ENCODE results near the gene HOXA9.

DNA sequence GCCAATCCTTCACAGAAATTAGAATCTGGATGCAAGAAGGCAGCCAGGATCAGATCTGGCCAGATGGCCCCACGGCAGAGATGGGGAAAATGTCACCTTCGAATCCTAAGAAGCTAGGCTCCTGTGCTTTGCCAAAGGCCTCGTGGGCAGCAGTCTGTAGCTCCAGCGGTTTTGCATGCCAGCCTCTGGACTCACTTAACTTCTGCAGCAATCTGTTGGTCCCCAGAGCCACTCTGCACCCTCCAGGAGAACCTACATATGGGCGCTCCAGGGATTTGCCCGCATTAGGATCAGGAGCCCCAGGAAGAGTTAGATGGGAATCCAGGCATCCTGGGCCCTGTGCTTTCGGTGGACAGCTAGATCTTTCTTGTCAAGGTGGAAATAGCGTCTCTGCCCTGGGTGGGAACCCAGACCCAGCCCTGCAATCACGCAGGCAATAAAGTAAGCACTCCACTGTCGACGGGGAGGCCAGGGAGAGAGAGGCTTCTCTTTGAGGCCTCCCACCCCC is 44.6 kb upstream of the HOXA9 start:
- TF ChIP-seq POLR2AphosphoS5 (IDR thresholded peaks at IDR 0.05; ENCODE audit: low read depth, low read length) (no peak), RAD21 (IDR thresholded peaks at IDR 0.05; ENCODE audit: low read depth) (no peak), SRF (IDR thresholded peaks at IDR 0.05; ENCODE audit: low read depth) (no peak), SP1 (IDR thresholded peaks at IDR 0.05; ENCODE audit: low read depth) (no peak), CEBPB (IDR thresholded peaks at IDR 0.05; ENCODE audit: low read depth) (no peak)
- TF ChIP-seq, protein P1, sequence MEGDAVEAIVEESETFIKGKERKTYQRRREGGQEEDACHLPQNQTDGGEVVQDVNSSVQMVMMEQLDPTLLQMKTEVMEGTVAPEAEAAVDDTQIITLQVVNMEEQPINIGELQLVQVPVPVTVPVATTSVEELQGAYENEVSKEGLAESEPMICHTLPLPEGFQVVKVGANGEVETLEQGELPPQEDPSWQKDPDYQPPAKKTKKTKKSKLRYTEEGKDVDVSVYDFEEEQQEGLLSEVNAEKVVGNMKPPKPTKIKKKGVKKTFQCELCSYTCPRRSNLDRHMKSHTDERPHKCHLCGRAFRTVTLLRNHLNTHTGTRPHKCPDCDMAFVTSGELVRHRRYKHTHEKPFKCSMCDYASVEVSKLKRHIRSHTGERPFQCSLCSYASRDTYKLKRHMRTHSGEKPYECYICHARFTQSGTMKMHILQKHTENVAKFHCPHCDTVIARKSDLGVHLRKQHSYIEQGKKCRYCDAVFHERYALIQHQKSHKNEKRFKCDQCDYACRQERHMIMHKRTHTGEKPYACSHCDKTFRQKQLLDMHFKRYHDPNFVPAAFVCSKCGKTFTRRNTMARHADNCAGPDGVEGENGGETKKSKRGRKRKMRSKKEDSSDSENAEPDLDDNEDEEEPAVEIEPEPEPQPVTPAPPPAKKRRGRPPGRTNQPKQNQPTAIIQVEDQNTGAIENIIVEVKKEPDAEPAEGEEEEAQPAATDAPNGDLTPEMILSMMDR (IDR thresholded peaks at IDR 0.05 in 2 of 3, conservative IDR thresholded peaks at IDR 0.05 in 1 of 3; ENCODE audit: borderline replicate concordance in 1 of 3, insufficient read depth in 1 of 3, low read depth in 2 of 3, low read length in 2 of 3), result no peak
- TF ChIP-seq, protein P2, sequence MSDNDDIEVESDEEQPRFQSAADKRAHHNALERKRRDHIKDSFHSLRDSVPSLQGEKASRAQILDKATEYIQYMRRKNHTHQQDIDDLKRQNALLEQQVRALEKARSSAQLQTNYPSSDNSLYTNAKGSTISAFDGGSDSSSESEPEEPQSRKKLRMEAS (IDR thresholded peaks at IDR 0.05), result no peak
